GM12892 (cell line): Measurements from ENCODE around the gene KCNIP1.

Experiments
- POLR2A ChIP-seq: IDR thresholded peaks from 2 replicates; pipeline ENCODE4 v1.6.1; 2011; ENCODE audit warnings: low read depth, low read length, control low read depth
- POLR2AphosphoS5 ChIP-seq: IDR thresholded peaks from 2 replicates; pipeline ENCODE4 v1.6.1; 2011; ENCODE audit warnings: low read depth, low read length, control low read depth
- TAF1 ChIP-seq: IDR thresholded peaks from 2 replicates; pipeline ENCODE4 v1.6.1; 2011; ENCODE audit warnings: low read depth, mild to moderate bottlenecking, control low read depth, low read length, borderline replicate concordance

GRCh38 chr5:170634256-170634990, 130.6 kb downstream of the KCNIP1 start:
- TF ChIP-seq POLR2A (no peak), POLR2AphosphoS5 (no peak), TAF1 (no peak)
